HEK293 (cell line): ENCODE results near the gene DCP1B.

Experiments used
- CTCF ChIA-PET: fragments of 350-600 bp; formaldehyde crosslinking; extraction: SDS; loops from one replicate; lab custom pipeline; 2021; ENCODE audit warnings: antibody characterized with exemption; lab: Yijun Ruan, JAX
- POLR2A ChIA-PET: fragments of 300-600 bp; formaldehyde crosslinking; extraction: SDS; loops from one replicate; lab custom pipeline; 2020; ENCODE audit warnings: antibody characterized with exemption, inconsistent platforms; lab: Yijun Ruan, JAX
- H3K27ac ChIP-seq: fragments of 200-500 bp; sonication (Bioruptor generic); 2 replicates; pipeline ENCODE4 v1.5.1; 2014; ENCODE audit warnings: low read depth, low read length, control low read depth, inconsistent platforms; ENCODE audit errors: extremely low read depth
- H3K36me3 ChIP-seq, 2 experiments: fragments of 200-500 bp in 1 of 2; sonication (Bioruptor generic) in 1 of 2; 1 replicate in 1 of 2; 2 replicates in 1 of 2; pipeline ENCODE4 v1.5.1; 2014 to 2017; ENCODE audit warnings: inconsistent platforms in 2 of 2, low read length in 2 of 2; ENCODE audit not compliant: control insufficient read depth in 2 of 2, insufficient read depth in 1 of 2
- H3K4me1 ChIP-seq: fragments of 200-500 bp; sonication (Bioruptor generic); 2 replicates; pipeline ENCODE4 v1.5.1; 2014; ENCODE audit warnings: mild to moderate bottlenecking, low read length, inconsistent platforms; ENCODE audit not compliant: control insufficient read depth, insufficient read depth
- H3K4me3 ChIP-seq: 2 replicates; pipeline ENCODE4 v1.5.1; 2011; ENCODE audit warnings: low read depth, mild to moderate bottlenecking, control low read depth, low read length, moderate library complexity
- H3K9me3 ChIP-seq: fragments of 200-500 bp; sonication (Bioruptor generic); 2 replicates; pipeline ENCODE4 v1.5.1; 2014; ENCODE audit warnings: low read depth, low read length, inconsistent platforms; ENCODE audit not compliant: control insufficient read depth, insufficient read depth
- BCL11A ChIP-seq: fragments of 450-650 bp; formaldehyde crosslinking; IDR thresholded peaks from 2 replicates; pipeline ENCODE4 v1.5.1; 2016; ENCODE audit warnings: low read depth, missing biosample characterization, missing genetic modification characterization
- EGR2 ChIP-seq: fragments of 450-650 bp; formaldehyde crosslinking; IDR thresholded peaks from 2 replicates; pipeline ENCODE4 v1.5.1; 2016; ENCODE audit warnings: low read depth, missing biosample characterization, missing genetic modification characterization
- TRIM28 ChIP-seq: IDR thresholded peaks from 2 replicates; pipeline ENCODE4 v1.6.1; 2011; ENCODE audit warnings: low read length, control low read depth, borderline replicate concordance
- ZBTB48 ChIP-seq: fragments of 450-650 bp; formaldehyde crosslinking; IDR thresholded peaks from 2 replicates; pipeline ENCODE4 v1.5.1; 2016; ENCODE audit warnings: missing biosample characterization, missing genetic modification characterization
- ZFHX2 ChIP-seq: fragments of 450-650 bp; formaldehyde crosslinking; conservative IDR thresholded peaks from 2 replicates; pipeline ENCODE4 v1.5.1; 2016; ENCODE audit warnings: missing biosample characterization, missing genetic modification characterization
- ZFP69B ChIP-seq: fragments of 450-650 bp; formaldehyde crosslinking; IDR thresholded peaks from 2 replicates; pipeline ENCODE4 v1.5.1; 2016; ENCODE audit warnings: missing biosample characterization, missing genetic modification characterization
- ZNF184 ChIP-seq: fragments of 450-650 bp; IDR thresholded peaks from 2 replicates; pipeline ENCODE4 v1.5.1; 2018; ENCODE audit warnings: missing biosample characterization, mild to moderate bottlenecking, missing genetic modification characterization
- ZNF48 ChIP-seq: fragments of 450-650 bp; formaldehyde crosslinking; IDR thresholded peaks from 2 replicates; pipeline ENCODE4 v1.5.1; 2016; ENCODE audit warnings: missing biosample characterization, missing genetic modification characterization
- ZNF623 ChIP-seq: fragments of 450-650 bp; formaldehyde crosslinking; IDR thresholded peaks from 2 replicates; pipeline ENCODE4 v1.5.1; 2016; ENCODE audit warnings: missing biosample characterization, missing genetic modification characterization
- ZXDB ChIP-seq: fragments of 450-650 bp; formaldehyde crosslinking; IDR thresholded peaks from 2 replicates; pipeline ENCODE4 v1.5.1; 2016; ENCODE audit warnings: missing biosample characterization, missing genetic modification characterization
- TF ChIP-seq, protein P1 (sequence below): fragments of 450-650 bp; formaldehyde crosslinking; IDR thresholded peaks from 2 replicates; pipeline ENCODE4 v1.5.1; 2017; ENCODE audit warnings: missing biosample characterization, missing genetic modification characterization
- TF ChIP-seq, protein P2 (sequence below): fragments of 450-650 bp; formaldehyde crosslinking; IDR thresholded peaks from 2 replicates; pipeline ENCODE4 v1.5.1; 2016; ENCODE audit warnings: missing biosample characterization, missing genetic modification characterization
- TF ChIP-seq, protein P3 (sequence below): fragments of 450-650 bp; formaldehyde crosslinking; IDR thresholded peaks from 2 replicates; pipeline ENCODE4 v1.5.1; 2016; ENCODE audit warnings: missing biosample characterization, missing genetic modification characterization
- TF ChIP-seq, protein P4 (sequence below): fragments of 450-650 bp; formaldehyde crosslinking; IDR thresholded peaks from 2 replicates; pipeline ENCODE4 v1.5.1; 2016; ENCODE audit warnings: missing biosample characterization, missing genetic modification characterization
- TF ChIP-seq, protein P5 (sequence below): fragments of 450-650 bp; formaldehyde crosslinking; IDR thresholded peaks from 2 replicates; pipeline ENCODE4 v1.5.1; 2017; ENCODE audit warnings: missing biosample characterization, missing genetic modification characterization
- TF ChIP-seq, protein P6 (sequence below): fragments of 450-650 bp; formaldehyde crosslinking; IDR thresholded peaks from 2 replicates; pipeline ENCODE4 v1.5.1; 2016; ENCODE audit warnings: missing biosample characterization, missing genetic modification characterization
- TF ChIP-seq, protein P7 (sequence below): fragments of 450-650 bp; formaldehyde crosslinking; IDR thresholded peaks from 2 replicates; pipeline ENCODE4 v1.5.1; 2016; ENCODE audit warnings: missing biosample characterization, missing genetic modification characterization
- TF ChIP-seq, protein P8 (sequence below): fragments of 450-650 bp; formaldehyde crosslinking; IDR thresholded peaks from 2 replicates; pipeline ENCODE4 v1.5.1; 2017; ENCODE audit warnings: missing biosample characterization, missing genetic modification characterization

The DCP1B gene

DNA sequence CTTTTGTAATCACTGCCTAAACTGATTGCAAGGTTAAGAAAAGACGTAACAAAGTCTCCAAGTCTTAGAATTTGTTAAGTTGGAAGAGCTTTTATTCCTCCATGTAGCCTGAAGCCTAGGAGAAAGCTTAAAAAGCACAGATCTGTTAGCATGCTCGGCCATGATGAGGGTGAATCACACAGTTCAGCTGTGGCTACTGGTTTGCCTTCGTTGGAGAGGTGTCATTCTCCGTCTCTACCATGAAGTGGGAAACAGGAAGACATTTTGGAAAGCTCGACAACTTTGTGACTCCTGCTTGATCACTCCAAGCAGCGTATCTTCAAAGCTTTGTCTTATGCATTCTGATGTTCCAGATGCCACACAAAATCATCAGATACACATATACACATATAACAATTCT, 27.1 kb downstream of the DCP1B start:
- Histone ChIP-seq H3K27ac (no peak overlapping the region), H3K4me1 (peaks cover 4% of the 10 kb centered on the region; the same call in 1 of the 2 replicates), H3K36me3 (no peaks in the 10 kb centered on the region), H3K9me3 (no peaks in the 10 kb centered on the region), H3K4me3 (no peak overlapping the region)
- ChIA-PET CTCF (no interaction called here), POLR2A (no interaction called here)
- TF ChIP-seq, protein P1, sequence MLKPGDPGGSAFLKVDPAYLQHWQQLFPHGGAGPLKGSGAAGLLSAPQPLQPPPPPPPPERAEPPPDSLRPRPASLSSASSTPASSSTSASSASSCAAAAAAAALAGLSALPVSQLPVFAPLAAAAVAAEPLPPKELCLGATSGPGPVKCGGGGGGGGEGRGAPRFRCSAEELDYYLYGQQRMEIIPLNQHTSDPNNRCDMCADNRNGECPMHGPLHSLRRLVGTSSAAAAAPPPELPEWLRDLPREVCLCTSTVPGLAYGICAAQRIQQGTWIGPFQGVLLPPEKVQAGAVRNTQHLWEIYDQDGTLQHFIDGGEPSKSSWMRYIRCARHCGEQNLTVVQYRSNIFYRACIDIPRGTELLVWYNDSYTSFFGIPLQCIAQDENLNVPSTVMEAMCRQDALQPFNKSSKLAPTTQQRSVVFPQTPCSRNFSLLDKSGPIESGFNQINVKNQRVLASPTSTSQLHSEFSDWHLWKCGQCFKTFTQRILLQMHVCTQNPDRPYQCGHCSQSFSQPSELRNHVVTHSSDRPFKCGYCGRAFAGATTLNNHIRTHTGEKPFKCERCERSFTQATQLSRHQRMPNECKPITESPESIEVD: no peak
- TF ChIP-seq ZNF623 (tag by site-specific recombination) (no peak), ZFHX2 (no peak), EGR2 (tag by site-specific recombination) (no peak), ZXDB (tag by site-specific recombination) (no peak), ZBTB48 (no peak), BCL11A (tag by site-specific recombination) (no peak), TRIM28 (no peak), ZNF184 (tag by site-specific recombination) (no peak), ZFP69B (no peak), ZNF48 (tag by site-specific recombination) (no peak)
- TF ChIP-seq, protein P2, sequence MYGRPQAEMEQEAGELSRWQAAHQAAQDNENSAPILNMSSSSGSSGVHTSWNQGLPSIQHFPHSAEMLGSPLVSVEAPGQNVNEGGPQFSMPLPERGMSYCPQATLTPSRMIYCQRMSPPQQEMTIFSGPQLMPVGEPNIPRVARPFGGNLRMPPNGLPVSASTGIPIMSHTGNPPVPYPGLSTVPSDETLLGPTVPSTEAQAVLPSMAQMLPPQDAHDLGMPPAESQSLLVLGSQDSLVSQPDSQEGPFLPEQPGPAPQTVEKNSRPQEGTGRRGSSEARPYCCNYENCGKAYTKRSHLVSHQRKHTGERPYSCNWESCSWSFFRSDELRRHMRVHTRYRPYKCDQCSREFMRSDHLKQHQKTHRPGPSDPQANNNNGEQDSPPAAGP (tag by site-specific recombination): no peak
- TF ChIP-seq, protein P3, sequence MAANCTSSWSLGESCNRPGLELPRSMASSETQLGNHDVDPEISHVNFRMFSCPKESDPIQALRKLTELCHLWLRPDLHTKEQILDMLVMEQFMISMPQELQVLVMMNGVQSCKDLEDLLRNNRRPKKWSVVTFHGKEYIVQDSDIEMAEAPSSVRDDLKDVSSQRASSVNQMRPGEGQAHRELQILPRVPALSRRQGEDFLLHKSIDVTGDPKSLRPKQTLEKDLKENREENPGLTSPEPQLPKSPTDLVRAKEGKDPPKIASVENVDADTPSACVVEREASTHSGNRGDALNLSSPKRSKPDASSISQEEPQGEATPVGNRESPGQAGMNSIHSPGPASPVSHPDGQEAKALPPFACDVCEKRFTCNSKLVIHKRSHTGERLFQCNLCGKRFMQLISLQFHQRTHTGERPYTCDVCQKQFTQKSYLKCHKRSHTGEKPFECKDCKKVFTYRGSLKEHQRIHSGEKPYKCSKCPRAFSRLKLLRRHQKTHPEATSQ (tag by site-specific recombination): no peak
- TF ChIP-seq, protein P4, sequence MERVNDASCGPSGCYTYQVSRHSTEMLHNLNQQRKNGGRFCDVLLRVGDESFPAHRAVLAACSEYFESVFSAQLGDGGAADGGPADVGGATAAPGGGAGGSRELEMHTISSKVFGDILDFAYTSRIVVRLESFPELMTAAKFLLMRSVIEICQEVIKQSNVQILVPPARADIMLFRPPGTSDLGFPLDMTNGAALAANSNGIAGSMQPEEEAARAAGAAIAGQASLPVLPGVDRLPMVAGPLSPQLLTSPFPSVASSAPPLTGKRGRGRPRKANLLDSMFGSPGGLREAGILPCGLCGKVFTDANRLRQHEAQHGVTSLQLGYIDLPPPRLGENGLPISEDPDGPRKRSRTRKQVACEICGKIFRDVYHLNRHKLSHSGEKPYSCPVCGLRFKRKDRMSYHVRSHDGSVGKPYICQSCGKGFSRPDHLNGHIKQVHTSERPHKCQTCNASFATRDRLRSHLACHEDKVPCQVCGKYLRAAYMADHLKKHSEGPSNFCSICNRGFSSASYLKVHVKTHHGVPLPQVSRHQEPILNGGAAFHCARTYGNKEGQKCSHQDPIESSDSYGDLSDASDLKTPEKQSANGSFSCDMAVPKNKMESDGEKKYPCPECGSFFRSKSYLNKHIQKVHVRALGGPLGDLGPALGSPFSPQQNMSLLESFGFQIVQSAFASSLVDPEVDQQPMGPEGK: no peak
- TF ChIP-seq, protein P5, sequence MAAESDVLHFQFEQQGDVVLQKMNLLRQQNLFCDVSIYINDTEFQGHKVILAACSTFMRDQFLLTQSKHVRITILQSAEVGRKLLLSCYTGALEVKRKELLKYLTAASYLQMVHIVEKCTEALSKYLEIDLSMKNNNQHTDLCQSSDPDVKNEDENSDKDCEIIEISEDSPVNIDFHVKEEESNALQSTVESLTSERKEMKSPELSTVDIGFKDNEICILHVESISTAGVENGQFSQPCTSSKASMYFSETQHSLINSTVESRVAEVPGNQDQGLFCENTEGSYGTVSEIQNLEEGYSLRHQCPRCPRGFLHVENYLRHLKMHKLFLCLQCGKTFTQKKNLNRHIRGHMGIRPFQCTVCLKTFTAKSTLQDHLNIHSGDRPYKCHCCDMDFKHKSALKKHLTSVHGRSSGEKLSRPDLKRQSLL: no peak
- TF ChIP-seq, protein P6, sequence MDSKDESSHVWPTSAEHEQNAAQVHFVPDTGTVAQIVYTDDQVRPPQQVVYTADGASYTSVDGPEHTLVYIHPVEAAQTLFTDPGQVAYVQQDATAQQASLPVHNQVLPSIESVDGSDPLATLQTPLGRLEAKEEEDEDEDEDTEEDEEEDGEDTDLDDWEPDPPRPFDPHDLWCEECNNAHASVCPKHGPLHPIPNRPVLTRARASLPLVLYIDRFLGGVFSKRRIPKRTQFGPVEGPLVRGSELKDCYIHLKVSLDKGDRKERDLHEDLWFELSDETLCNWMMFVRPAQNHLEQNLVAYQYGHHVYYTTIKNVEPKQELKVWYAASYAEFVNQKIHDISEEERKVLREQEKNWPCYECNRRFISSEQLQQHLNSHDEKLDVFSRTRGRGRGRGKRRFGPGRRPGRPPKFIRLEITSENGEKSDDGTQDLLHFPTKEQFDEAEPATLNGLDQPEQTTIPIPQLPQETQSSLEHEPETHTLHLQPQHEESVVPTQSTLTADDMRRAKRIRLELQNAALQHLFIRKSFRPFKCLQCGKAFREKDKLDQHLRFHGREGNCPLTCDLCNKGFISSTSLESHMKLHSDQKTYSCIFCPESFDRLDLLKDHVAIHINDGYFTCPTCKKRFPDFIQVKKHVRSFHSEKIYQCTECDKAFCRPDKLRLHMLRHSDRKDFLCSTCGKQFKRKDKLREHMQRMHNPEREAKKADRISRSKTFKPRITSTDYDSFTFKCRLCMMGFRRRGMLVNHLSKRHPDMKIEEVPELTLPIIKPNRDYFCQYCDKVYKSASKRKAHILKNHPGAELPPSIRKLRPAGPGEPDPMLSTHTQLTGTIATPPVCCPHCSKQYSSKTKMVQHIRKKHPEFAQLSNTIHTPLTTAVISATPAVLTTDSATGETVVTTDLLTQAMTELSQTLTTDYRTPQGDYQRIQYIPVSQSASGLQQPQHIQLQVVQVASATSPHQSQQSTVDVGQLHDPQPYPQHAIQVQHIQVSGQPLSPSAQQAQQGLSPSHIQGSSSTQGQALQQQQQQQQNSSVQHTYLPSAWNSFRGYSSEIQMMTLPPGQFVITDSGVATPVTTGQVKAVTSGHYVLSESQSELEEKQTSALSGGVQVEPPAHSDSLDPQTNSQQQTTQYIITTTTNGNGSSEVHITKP (tag by site-specific recombination): no peak
- TF ChIP-seq, protein P7, sequence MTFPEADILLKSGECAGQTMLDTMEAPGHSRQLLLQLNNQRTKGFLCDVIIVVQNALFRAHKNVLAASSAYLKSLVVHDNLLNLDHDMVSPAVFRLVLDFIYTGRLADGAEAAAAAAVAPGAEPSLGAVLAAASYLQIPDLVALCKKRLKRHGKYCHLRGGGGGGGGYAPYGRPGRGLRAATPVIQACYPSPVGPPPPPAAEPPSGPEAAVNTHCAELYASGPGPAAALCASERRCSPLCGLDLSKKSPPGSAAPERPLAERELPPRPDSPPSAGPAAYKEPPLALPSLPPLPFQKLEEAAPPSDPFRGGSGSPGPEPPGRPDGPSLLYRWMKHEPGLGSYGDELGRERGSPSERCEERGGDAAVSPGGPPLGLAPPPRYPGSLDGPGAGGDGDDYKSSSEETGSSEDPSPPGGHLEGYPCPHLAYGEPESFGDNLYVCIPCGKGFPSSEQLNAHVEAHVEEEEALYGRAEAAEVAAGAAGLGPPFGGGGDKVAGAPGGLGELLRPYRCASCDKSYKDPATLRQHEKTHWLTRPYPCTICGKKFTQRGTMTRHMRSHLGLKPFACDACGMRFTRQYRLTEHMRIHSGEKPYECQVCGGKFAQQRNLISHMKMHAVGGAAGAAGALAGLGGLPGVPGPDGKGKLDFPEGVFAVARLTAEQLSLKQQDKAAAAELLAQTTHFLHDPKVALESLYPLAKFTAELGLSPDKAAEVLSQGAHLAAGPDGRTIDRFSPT (tag by site-specific recombination): no peak
- TF ChIP-seq, protein P8, sequence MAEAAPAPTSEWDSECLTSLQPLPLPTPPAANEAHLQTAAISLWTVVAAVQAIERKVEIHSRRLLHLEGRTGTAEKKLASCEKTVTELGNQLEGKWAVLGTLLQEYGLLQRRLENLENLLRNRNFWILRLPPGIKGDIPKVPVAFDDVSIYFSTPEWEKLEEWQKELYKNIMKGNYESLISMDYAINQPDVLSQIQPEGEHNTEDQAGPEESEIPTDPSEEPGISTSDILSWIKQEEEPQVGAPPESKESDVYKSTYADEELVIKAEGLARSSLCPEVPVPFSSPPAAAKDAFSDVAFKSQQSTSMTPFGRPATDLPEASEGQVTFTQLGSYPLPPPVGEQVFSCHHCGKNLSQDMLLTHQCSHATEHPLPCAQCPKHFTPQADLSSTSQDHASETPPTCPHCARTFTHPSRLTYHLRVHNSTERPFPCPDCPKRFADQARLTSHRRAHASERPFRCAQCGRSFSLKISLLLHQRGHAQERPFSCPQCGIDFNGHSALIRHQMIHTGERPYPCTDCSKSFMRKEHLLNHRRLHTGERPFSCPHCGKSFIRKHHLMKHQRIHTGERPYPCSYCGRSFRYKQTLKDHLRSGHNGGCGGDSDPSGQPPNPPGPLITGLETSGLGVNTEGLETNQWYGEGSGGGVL (tag by site-specific recombination): no peak
